NCI-H446 (cell line): ENCODE results near the gene DNAJB1.
A peak's percentile ranks its signal among the peaks of the same experiment; 100 is the strongest.
"Not testable (repeated sequence)": the region's sequence is repeated elsewhere in the genome, so short reads cannot be mapped to it uniquely, and the experiment has no call there.

Experiments
- DNase-seq, 2 experiments: peaks; one replicate each; lab custom pipeline; 2025; lab: John Stamatoyannopoulos, UW

DNAJB1 gene

DNA sequence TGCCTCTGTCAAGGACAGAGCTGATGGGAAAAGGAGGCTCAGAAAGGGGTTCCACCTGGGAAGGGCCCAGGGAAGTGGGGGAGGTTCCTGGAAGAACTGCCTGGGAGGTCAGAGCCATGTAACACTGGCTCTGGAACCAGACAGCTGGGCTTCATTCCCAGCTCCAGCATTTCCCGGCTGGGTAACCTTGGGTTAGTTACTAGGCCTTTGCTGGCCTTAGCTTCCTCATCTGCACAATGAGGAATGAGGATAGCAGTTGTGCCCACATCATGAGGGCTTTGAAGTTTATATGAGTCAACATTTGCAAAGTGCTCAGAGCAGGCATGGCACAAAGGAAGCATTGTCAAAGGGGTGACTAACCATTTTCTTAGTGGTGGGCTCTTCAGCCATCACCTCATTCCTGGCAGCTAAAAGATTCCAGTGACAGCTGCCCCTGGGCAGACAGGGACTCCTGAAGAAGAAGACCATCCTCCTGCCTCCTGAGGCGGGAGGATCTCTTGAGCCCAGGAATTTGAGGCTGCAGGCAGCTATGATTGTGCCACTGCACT is 1.7 kb upstream of the DNAJB1 start:
- DNase-seq: no peak

DNA sequence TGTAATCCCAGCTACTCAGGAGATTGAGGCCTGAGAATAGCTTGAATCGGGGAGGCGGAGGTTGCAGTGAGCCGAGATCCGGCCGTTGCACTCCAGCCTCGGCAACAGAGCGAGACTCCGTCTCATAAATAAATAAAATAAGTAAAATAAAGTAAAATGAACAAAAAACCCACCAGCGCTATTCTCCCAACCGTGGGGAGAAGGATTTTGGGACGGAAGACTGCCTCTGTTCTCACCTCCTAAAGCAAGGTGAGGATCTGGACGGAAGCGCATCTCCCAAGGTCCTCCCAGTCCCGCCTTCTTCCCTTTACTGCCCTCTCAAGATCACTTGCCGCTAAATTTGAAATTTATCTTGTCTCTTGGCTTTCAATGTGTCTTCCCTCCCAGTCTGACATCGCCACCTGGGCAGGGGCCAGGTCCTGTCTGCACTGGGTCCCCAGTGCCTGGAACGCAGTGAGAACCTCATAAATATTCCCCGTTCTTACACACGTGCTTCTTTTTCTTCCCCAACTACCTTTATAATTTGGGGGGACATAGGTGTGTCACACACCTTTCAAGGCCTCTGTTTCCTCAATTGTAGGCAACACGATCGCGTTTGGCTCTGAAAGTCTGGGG is 1.2 kb upstream of the DNAJB1 start:
- DNase-seq: no peak

DNA sequence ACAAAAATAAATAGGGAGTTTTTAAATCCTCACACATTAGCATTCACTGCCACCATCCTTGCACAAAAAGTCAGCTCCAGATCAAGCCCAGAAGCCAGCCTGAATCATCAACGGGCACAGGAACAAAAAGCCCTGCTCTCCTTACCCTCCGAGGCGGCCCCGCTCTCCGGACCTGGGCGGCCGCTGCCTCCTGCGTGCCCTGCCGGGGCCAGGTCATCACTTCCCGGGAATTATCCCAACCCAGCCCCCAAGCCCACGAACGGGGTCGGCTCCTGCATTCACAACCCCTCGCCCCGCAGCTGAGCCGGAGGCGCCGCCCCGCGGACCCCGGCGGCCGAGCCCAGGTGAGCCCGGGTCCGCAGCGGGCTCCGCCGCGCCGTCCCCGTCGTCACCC is 754 bp downstream of the DNAJB1 start:
- no peak for DNase-seq

DNA sequence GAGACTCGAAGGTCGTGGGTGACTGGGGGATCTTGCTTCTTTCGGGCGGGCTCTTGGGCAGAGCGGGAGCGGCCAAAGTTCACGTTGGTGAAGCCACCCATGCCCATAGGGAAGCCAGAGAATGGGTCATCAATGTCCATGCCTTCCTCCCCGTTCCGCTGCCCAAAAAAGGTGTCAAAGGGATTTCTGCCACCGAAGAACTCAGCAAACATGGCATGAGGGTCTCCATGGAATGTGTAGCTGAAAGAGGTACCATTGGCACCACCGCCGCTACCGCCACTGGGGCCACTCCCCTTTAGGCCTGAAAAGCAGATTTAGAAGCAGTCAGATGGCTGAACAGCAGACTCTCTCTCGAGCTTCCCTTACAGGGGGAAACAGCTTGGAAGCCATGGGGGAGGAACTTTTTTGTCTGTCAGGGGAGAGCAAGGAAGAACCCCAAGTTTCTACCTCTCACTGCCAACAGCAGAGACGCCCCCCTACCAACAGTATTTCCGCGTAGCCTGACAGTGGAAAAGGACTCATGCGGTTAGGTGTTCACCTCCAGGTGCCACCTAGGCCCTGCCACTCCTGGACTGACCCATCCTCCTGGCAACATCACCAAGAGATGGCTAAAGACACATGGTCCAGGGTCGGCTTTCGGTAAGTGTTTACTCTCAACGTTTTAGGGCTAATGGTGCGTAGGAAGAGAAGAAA is 1.3 kb downstream of the DNAJB1 start:
- no peak for DNase-seq

DNA sequence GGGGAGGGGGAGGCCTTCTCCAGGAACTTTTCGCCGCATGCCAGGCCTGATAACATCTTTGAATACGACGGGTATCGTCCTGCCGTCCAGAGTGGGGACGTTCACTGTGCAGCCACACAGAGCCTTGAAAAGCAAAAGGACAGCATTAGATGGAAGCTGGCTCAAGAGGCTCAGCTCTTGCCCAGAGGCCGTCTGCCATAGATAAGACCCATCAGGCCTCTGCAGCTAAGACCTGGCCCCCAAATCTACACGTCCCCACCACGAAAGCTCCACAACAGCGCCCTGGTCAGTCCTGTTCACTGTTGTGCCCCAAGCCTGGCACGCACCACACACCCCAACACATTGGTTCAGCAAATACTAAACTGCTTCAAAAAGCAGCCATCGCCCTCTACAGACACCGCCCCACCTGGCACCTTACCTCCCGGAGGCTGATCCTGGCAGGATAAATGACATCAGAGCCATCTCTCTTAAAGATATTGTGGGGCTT is 2.1 kb downstream of the DNAJB1 start:
- no peak for DNase-seq

DNA sequence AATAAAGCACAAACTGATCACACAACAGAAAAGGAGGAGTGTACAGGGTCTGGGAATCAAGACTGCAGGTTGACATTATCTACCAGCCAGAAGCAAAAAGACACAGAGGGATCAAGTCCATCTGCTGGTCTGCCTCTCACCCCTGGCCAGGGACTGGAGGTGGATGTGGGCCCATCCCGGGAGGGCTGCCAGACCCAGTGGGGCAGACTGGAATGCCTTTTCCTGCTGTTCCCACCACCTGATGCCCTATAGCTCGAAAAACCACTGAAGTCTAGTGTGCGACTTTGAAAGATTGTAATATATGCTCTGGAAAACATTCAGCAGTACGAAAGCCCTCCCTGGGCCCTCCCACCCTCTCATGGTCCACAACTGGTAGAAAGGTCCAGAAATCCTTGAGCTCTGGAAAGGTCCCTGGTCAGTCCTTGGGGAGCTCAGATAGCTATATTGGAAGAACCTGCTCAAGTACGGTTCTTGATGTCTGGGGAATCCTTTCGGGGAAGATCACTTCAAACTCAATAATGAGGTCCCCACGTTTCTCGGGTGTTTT is 2.6 kb downstream of the DNAJB1 start:
- no peak for DNase-seq

DNA sequence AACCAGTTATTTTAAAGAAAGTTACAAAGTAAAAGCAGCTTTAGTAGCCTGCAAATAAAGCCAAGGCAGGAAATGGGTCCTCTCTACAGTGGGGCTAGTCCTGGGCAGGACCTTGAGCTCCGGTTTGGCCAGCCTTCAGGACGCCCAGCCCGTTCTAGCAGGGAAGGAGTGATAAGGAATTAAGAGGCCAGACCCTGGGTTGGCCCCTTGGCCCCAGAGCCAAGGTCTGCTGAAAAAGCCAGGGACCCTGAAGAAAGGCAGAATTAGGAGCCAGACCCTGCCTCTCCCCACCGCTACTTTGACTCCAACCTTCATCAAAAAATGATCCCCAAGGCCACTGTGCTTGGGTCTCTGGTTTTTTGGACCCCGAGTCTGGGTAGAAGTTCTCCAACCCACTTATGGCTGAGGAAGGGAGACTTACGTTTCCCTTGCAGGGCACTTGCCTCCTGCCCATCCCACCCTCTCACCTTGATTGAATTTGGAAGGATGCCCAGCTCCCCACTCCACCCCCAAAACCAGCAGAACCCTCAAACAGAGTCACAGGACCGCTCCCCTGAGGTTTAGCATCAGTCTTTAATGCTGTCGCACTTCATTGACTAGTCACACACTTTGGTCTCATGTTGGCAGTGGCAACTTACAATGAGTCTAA is 3.9 kb downstream of the DNAJB1 start:
- DNase-seq: no peak

DNA sequence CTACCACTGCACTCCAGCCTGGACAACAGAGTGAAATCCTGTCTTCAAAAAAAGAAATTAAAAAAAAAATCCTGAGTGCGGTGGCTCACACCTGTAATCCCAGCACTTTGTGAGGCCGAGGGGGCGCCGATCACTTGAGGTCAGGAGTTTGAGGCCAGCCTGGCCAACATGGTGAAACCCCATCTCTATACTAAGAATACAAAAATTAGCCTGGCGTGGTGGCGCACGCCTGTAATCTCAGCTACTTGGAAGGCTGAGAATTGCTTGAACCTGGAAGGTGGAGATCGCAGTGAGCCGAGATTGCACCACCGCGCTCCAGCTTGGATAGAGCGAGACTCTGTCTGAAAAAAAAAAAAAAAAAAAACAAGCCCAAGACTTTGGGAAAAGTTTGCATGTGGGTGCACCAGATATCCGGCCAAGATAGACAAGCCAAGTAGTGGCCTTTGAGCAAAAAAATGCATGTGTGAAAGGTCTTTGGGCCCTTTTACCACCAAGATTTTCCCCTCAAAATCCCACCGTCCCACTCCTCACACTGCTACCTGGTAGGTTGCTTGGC is 5.7 kb downstream of the DNAJB1 start:
- no peak for DNase-seq

DNA sequence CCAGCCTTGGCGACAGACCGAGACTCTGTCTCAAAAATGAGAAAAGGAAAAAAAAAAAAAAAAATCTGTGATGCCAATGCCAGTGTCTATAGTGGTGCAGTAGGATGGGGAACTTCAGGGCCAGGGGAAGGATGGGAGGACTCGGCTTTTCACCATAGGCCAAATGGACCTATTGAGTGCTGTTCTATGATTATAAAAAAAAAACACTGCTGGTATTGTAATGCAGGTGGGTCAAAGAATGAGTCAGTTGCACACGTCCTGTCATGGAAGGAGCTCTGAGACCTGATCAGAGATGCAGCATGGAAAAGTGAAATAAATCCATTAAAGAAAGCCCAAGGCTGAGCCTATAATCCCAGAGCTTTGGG is 7.0 kb downstream of the DNAJB1 start:
- DNase-seq: no peak

DNA sequence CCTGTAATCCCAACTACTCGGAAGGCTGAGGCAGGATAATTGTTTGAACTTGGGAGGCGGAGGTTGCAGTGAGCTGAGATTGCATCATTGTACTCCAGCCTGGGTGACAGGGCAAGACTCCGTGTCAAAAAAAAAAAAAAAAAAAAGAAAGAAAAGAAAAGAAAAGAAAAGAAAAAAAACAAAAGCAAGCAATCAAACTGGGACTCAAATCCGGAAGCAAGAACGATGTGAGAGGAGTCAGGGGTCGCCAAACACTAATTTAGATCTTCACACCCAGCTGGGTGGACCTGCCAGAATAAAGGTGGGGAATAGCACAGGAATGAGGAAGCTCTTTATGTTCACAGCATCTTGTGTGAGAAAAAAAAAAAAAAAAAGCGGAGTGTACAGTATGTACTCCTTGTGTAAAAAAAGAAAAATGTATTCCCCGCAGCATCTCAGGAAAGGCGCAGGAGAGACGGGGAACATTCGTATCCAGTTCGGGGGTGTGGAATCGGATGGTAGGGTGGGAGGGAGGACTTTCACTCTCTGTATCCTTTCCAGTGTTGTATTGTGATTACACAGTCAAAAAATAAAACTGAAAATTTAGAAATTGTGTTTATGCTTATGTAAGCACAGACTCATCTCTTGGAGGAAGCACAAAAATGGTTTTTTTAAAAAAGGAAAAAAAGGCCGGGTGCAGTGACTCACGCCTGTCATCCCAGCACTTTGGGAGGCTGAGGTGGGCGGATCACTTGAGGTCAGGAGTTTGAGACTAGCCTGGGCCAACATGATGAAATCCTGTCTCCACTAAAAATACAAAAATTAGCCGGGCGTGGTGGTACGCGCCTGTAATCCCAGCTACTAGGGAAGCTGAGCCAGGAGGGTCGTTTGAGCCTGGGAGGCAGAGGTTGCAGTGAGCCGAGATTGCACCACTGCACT is 7.6 kb downstream of the DNAJB1 start:
- no peak for DNase-seq

DNA sequence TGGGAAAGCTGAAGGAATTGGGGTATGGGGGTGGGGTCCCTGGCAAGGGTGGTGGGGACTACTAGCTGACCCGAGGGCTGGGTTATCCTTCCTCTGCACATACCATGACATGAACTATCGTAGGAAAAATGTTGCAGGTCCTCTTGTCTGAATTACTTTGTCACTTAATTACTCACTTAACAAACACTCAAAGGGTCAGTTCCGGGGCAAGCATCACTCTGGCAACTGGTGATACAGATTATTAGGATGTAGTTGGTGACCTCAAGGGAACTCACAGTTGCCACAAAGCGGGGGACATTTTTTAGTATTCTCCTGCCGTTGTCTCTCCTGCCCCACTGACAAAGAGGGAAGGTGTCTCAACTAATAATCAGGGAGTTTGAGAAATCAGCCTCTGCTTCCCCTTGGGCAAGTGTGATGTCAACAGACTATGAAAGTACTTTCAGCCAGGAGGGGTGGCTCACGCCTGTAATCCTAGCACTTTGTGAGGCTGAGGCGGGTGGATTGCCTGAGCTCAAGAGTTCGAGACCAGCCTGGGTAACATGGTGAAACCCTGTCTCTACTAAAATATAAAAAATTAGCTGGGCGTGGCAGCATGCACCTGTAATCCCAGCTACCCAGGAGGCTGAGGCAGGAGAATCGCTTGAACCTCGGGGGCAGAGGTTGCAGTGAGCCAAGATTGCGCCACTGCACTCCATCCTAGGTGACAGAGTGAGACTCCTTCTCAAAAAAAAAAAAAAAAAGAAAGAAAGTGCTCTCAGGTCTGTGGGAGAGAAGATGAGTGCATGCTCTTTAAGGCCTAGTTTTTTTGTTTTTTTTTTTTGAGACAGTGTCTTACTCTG is 10.3 kb downstream of the DNAJB1 start:
- no peak for DNase-seq

DNA sequence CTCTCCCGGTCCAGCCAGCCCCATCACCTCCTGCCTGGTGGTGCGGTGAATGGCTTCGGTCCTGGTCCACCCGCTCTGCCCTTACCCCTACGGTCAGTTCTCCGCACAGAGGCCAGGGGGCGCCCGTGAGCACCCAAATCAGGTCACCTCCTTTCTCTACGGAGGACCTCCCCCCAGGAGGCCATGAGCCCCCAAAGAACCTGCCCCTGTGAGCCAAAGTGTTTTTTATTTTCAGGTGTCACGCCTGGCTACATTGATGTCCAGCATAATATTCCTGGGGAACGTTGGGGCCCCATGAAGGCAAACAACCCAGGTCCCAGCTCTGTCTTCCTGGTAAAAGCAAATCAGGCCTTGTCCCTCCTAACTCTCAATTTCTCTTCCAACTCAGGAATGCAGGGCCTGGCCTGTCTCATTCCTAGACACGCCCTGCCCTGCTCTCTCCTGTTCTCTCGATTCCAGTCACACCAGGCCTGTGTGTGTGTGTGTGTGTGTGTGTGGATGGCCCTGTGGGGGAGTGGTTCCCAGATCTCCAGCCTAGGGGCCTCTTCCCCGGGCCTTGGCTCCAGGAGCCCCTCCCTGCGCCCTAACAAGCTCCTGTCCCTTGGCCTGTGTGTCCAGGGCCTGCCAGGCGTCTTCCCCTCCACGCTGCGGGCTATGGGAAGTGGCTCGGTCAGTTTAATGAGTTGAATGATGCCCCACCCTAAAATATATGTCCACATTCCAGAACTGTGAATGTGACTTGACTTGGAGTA is 12.5 kb downstream of the DNAJB1 start:
- DNase-seq: no peak

DNA sequence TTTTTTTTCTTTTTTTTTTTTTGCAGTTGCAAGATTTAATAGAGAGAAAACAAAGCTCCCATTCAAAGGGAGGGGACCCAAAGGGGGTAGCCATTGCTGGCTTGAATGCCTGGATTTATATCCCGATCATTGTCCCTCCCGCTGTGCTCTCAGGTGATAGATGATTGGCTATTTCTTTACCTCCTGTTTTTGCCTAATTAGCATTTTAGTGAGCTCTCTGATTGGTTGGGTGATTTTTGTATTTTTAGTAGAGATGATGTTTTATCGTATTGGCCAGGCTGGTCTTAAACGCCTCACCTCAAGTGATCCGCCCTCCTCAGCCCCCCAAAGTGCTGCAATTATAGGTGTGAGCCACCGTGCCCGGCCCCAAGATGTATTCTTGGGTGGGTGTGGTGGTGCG is 13.6 kb downstream of the DNAJB1 start:
- not testable (repeated sequence) for DNase-seq

DNA sequence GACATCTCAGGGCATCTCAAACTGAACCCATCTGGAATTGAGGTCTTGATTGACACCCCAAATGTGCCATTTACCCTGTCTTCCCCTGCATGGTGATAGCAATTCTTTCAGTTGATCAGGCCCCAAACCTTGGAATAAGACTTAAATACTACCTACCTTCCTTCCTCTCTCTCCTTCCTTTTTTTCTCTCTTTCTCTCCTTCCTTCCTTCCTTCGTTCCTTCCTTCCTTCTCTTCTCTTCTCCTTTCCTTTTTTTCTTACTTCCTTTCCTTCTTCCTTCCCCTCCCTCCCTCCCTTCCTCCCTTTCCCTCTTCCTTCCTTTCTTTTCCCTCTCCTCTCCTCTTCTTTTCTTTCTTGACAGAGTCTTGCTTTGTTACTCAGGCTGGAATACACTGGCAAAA is 14.9 kb downstream of the DNAJB1 start:
- no peak for DNase-seq

DNA sequence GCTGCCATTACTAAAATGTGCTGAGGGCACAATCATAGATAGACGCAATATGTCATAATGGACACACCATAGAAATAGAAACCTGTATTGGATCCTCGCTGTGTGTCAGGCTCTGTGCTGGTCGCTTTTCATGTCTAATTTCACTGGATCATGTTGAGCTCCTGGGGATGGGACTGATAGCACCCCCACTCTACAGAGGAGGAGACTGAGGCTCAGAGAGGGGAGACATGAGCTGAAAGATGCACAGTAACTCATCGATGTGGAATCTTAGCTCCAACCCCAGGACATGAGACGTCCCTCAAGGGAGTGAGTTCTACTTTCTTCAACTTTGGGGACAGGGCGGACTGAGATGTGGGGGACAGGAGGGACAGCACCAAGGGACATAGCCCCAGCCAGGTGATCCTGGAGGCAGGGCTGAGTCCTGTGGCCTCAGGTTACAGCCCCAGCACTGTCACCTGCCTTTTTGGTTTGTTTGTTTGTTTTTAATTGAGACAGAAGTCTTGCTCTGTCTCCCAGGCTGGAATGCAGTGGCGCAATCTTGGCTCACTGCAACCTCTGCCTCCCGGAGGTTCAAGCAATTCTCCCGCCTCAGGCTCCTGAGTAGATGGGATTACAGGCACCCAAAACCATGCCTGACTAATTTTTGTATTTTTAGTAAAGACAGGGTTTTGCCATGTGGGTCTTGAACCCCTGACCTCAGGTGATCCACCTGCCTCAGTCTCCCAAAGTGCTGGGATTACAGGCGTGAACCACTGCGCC is 15.7 kb downstream of the DNAJB1 start:
- DNase-seq: no peak

DNA sequence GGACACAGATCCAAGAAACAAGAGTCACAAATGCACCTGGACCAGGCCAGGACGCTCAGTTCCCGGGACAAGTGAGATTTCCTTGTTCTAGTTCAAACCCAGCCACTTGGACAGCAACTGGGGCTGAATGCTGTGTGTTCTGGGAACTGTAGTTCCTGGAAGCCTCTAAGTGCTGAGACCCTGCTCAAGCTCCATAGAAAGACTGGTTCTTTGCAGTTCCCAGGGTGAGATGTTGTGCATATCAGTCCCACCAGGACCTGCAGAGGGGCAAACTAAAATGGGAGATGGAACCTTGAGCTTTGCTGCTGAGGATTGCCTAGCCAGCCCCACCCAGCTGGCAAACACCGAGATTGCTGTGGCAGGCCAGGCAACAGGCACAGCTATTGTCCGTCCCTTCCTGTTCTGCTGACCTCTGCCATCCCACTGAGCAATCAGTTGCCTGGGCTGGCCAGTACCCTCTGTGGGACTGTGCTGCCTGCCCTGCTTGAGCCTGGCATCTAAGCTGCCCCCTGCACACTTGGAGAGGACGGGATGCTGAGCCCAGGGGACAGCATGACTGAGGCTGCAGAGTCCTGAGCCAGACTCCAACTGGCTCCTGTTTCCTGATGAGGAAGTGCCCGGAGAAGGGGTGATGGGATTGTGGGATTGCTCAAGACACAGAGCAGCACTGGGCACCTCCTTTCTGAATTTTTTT is 20.8 kb downstream of the DNAJB1 start:
- no peak for DNase-seq

DNA sequence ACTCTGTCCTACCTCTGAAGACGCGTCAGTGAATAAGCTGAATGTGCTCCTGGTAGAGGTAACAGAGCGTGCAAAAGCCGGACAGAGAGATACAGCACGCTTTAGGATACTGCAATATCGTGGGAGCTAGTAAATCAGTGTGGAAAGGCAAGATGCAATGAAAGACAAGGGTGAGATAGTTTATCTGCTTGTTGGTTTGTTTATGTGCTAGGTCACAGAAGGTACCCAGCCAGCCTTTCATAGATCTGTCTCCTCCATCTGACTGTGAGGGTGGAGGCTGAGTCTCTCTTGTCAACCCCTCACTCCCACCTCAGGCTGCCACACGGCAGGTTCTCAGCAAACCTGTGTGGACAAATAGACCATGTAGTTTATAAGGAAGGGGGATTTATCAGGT is 21.4 kb downstream of the DNAJB1 start:
- no peak for DNase-seq

DNA sequence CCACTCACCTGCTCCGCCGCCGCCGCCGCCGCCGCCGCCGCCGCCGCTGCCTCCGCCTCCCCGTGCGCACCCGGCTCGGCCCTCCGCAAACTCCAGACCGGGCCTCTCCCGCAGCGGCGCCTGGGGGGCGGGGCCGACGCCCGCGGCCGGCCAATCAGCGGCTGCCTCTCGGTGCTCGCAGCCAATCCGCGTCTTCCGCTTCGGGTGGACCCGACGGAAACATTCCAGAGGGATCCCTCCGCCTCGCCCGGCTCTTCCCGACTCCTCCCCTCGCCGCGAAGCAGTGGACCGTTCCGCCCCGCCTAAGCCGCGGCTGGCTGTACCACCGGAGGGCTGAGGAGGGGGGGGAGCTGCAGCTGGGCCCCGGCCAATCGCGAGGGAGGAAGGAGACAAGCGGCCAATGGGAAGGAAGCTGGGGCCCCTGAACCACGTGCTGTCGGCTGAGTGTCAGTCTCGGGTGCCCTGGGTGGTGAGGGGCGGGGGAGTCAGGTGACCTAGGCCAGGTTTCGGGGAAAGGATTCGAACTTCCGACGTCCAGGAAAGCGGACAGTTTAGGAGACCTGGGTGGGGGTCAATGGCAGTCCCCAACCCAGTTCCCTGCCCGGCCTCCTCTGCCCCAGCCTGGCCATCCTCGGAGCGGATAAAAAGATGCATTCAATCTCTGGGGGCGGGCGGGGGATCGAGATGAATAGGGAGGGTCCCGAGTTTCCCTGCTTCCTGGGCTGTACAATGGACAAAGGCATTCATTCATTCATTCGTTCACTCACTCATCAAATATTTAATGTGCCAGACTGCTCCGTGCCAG is 22.0 kb downstream of the DNAJB1 start, which contains the start of gene GIPC1:
GIPC1 (minus strand) TSS at position 99 of the 805 bp plus-strand sequence. CDS start 13,151 bp downstream, outside the sequence.
- DNase-seq: peak; percentile 97 to 99
